Subcutaneous abdominal adipose tissue (tissue), 5 donors: ENCODE data around the gene SEM1.

Experiments
- H3K27ac ChIP-seq: one replicate; pipeline ENCODE4 v1.7.0; 2013; ENCODE audit warnings: low read depth, mild to moderate bottlenecking, inconsistent platforms, low read length, moderate library complexity
- H3K27me3 ChIP-seq, 5 donors: one replicate each; pipeline ENCODE4 v1.7.0; 2013; ENCODE audit warnings: low read length in 5 of 5, inconsistent platforms in 1 of 5; ENCODE audit not compliant: control insufficient read depth in 5 of 5, insufficient read depth in 4 of 5
- H3K36me3 ChIP-seq, 5 donors: one replicate each; pipeline ENCODE4 v1.7.0; 2013; ENCODE audit warnings: low read length in 5 of 5; ENCODE audit not compliant: control insufficient read depth in 5 of 5, insufficient read depth in 5 of 5
- H3K4me1 ChIP-seq, 5 donors: one replicate each; pipeline ENCODE4 v1.7.0; 2013; ENCODE audit warnings: low read length in 5 of 5, mild to moderate bottlenecking in 3 of 5, moderate library complexity in 1 of 5; ENCODE audit not compliant: control insufficient read depth in 5 of 5, insufficient read depth in 5 of 5
- H3K4me3 ChIP-seq, 5 donors: one replicate each; pipeline ENCODE4 v1.7.0; 2013; ENCODE audit warnings: low read length in 5 of 5, low read depth in 1 of 5
- H3K9ac ChIP-seq, 5 donors: one replicate each; pipeline ENCODE4 v1.7.0; 2013; ENCODE audit warnings: low read length in 5 of 5, mild to moderate bottlenecking in 4 of 5, moderate library complexity in 3 of 5
- H3K9me3 ChIP-seq, 5 donors: one replicate each; pipeline ENCODE4 v1.7.0; 2013; ENCODE audit warnings: low read length in 5 of 5; ENCODE audit not compliant: control insufficient read depth in 5 of 5
- donor health status: healthy.
- donor health status: healthy.
- donor health status: healthy.
- donor health status: healthy.
- donor health status: healthy.

SEM1 gene

DNA sequence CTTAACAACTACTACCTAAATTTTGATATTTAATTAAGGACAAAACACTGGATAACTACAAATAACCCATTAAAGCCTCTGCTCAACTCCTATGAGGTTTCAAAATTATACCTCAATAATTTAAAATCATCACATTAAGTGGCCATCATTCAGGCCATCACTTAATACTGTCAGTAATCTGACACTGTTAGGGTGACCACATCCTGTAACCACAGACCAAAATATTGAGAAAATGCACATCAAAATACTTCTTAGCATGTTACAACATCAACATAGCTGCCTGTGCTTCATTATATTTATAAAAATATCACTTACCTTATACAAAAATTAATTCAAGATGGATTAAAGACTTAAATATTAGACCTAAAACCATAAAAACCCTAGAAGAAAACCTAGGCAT is 23.3 kb downstream of the SEM1 start:
- no peaks in the 10 kb centered on the region for H3K27me3 ChIP-seq
- H3K27ac ChIP-seq, result no peak overlapping the region
- peaks cover 3 to 17% (median 10%) of the 10 kb centered on the region in 5 donors for H3K36me3 ChIP-seq
- no peaks in the 10 kb centered on the region for H3K9me3 ChIP-seq
- no peak overlapping the region for H3K9ac ChIP-seq
- H3K4me1 ChIP-seq, result no peaks in the 10 kb centered on the region
- no peak overlapping the region for H3K4me3 ChIP-seq

DNA sequence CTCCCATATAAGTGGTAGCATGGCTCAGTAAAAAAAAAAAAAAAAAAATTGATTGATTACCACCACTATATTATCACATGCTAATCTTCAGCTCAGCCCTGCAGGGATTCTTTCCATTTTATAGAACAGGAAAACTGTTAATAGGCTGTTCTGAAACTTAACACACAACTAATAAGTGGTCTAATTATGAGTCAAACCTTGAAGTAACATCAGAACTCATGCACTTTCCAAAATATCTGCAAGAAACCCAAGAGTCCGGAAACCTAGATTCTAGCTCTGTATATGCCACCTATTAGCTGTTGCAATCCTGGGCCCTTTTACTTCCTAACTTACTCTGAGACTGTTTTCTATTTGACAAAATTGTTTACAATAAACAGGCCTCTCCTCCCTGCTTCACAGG is 23.9 kb downstream of the SEM1 start:
- Histone ChIP-seq H3K4me1 (no peaks in the 10 kb centered on the region), H3K27me3 (no peaks in the 10 kb centered on the region), H3K4me3 (no peak overlapping the region), H3K36me3 (peaks cover 0 to 17% (median 6%) of the 10 kb centered on the region in 5 donors), H3K9me3 (no peaks in the 10 kb centered on the region), H3K27ac (no peak overlapping the region), H3K9ac (no peak overlapping the region)

DNA sequence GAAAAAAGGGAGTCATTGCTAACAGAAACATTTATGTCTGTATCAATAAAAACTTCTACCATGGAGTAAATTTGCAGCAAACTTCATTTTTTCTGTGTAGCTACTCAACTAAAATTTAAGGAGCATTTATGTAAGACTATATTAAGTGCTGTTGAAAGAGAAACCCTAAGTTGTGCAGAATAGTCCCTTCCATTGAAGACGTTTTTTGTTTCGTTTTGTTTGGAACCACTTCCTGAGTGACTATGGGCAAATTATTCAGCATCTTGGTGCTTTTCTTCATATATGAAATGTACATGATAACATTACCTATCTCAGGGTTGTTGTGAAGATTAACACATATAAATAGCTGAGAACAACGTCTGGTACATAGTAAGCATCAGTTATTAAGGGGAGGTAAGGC is 24.3 kb downstream of the SEM1 start:
- Histone ChIP-seq H3K9me3 (no peaks in the 10 kb centered on the region), H3K4me1 (no peaks in the 10 kb centered on the region), H3K27ac (no peak overlapping the region), H3K36me3 (peaks cover 0 to 17% (median 6%) of the 10 kb centered on the region in 5 donors), H3K27me3 (no peaks in the 10 kb centered on the region), H3K4me3 (no peak overlapping the region), H3K9ac (no peak overlapping the region)

DNA sequence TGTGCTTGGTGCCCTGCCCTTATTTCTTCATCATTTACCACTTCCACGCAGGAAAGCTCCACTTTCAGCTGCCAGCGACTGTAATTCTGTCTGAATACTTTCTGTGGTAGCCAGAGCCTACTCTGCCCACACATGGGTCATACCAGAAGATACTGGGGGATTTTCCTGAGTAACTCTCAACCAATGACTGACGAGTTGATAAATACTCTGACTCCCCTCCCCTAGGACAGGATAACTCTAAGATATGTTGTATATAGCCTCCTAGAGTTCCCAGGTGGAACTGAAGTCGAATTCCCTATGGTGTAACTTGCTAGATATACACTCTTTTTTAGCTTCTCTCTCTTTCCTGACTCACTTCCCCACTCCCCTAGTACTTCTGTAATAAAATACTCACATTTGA is 29.8 kb downstream of the SEM1 start:
- Histone ChIP-seq H3K36me3 (peaks cover 0 to 4% (median 0%) of the 10 kb centered on the region in 5 donors), H3K9me3 (no peaks in the 10 kb centered on the region), H3K4me3 (no peak overlapping the region), H3K27ac (no peak overlapping the region), H3K4me1 (peaks cover 0 to 5% (median 0%) of the 10 kb centered on the region in 5 donors), H3K27me3 (no peaks in the 10 kb centered on the region), H3K9ac (no peak overlapping the region)

DNA sequence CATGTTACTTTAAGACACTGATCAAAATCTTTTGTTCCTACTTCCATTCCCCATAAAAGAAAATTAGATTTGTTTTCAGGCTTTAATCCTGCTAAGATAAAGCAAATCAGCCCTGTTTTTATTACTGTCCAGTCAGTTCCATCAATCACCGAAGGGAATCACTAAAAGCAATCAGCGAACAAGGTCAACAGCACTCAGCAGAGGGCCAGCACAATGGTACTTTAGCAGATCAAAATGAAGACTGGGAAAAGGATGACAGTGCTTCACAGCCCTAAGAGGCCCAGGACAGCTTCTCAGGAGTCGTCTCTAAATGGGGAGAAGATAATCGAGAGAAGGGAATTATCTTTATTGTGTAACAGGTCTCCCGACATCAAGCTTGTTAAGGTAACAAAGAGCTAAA is 32.7 kb downstream of the SEM1 start:
- Histone ChIP-seq H3K9me3 (no peaks in the 10 kb centered on the region), H3K27me3 (no peaks in the 10 kb centered on the region), H3K4me1 (peaks cover 0 to 5% (median 0%) of the 10 kb centered on the region in 5 donors), H3K9ac (no peak overlapping the region), H3K27ac (no peak overlapping the region), H3K36me3 (peaks cover 5 to 12% (median 8%) of the 10 kb centered on the region in 5 donors), H3K4me3 (no peak overlapping the region)

DNA sequence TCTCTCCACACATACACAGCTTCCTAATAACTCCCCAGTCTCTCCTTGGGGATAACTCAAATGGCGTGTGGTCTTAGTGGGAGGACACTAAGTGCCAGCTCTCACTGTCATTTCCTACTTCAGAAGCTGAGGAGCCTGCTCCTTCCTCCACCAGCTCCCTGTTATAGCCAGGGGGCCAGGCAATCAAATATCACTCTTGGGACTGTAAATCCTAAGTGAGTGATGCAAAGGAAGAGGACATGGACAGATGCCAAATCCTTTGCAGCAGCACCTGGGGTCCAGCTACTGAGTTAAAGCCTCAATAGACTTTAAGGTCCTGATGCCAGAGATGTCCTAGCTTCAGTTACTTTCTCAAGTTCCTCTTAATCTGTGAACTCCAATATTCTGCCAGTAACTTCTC is 34.1 kb downstream of the SEM1 start:
- Histone ChIP-seq H3K4me3 (no peak overlapping the region), H3K36me3 (peaks cover 9 to 17% (median 11%) of the 10 kb centered on the region in 5 donors), H3K9ac (no peak overlapping the region), H3K27me3 (no peaks in the 10 kb centered on the region), H3K9me3 (no peaks in the 10 kb centered on the region), H3K4me1 (peaks cover 0 to 5% (median 0%) of the 10 kb centered on the region in 5 donors), H3K27ac (no peak overlapping the region)

DNA sequence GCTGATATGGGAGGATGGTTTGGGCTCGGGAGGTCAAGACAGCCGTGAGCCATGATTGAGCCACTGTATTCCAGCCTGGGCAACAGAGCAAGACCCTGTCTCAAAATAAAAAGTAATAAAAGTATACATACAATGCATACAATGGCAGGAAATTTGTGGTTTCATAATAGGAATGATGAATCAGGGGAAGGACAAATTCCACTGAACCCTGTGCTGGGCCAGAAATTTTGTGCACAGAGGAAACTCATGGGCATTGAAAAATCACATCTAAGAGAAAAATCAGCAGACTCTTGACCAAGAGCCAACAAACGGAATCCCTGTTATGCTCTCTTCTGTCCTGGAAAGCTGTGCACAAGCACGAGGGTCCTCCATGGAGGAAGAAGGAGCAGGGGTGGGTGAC is 35.1 kb downstream of the SEM1 start:
- peaks cover 10 to 22% (median 13%) of the 10 kb centered on the region in 5 donors for H3K36me3 ChIP-seq
- peaks cover 0 to 5% (median 0%) of the 10 kb centered on the region in 5 donors for H3K4me1 ChIP-seq
- H3K27ac ChIP-seq, result no peak overlapping the region
- H3K9ac ChIP-seq, result no peak overlapping the region
- H3K4me3 ChIP-seq, result no peak overlapping the region
- no peaks in the 10 kb centered on the region for H3K27me3 ChIP-seq
- no peaks in the 10 kb centered on the region for H3K9me3 ChIP-seq

DNA sequence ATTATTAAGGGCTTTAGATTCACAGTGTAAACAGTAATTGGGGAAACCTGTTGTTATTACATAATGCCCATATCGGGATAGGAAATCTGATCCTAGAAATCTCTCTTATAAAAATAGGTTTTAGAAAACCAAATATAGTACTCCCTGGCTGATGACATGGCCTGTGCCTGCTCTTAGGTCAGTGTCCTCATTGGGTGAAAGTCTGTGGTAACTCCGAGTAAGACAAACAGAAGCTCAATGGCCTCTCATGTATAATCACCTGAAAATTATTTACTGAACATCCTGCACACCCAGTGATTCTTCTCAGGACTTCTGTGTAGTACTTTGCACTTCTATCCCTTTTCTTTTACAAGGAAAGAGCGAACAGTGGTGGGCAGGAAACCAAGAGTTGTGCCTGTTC is 37.8 kb downstream of the SEM1 start:
- Histone ChIP-seq H3K4me3 (no peak overlapping the region), H3K9ac (no peak overlapping the region), H3K9me3 (no peaks in the 10 kb centered on the region), H3K27ac (no peak overlapping the region), H3K27me3 (no peaks in the 10 kb centered on the region), H3K4me1 (peaks cover 0 to 5% (median 0%) of the 10 kb centered on the region in 5 donors), H3K36me3 (peaks cover 10 to 24% (median 17%) of the 10 kb centered on the region in 5 donors)

DNA sequence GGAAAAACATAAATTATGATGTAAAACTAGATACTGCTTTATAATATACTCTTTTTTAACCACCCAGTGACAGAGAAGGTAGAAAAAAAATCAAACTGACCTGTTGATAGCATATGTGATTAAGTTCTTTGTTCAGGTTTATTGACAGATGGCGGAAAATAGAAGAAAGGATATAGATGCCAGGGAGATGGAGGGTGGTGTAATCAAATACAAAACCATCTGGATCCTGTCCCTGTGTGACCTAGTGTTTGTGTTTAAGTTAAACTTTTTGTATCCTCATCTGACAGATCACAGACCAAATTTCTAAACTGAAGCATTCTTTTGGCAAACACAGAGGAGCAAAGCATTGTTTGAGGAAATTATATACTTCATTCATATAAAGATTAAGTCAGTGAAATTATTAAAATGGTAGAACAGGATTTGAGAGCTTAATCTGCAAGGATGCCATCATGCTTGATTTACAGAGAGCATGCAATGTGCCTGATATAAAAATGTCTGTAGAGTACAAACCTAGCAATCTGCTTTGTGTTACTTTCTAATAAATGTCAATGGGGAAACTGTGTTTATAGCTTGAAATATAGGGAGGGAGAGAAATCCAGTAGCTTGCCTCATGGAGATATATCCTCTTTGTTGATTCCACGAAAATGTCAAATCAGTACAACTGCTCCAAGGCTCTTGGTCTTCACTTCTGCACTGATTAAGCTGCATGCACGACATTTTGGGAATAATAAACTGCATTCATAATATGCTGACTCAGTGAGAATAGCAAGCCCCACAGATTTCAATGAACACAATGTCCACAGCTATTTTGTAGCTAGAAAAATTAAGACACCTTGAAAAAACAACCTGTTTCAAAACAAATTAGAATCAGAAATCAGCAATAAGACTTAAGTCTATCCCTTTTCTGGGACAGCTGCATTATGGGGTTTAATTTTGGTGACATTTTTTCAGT is 39.0 kb downstream of the SEM1 start:
- Histone ChIP-seq H3K27ac (no peak overlapping the region), H3K4me3 (no peak overlapping the region), H3K27me3 (no peaks in the 10 kb centered on the region), H3K9me3 (no peaks in the 10 kb centered on the region), H3K4me1 (peaks cover 0 to 2% (median 0%) of the 10 kb centered on the region in 5 donors), H3K9ac (no peak overlapping the region), H3K36me3 (peaks cover 10 to 30% (median 24%) of the 10 kb centered on the region in 5 donors)

DNA sequence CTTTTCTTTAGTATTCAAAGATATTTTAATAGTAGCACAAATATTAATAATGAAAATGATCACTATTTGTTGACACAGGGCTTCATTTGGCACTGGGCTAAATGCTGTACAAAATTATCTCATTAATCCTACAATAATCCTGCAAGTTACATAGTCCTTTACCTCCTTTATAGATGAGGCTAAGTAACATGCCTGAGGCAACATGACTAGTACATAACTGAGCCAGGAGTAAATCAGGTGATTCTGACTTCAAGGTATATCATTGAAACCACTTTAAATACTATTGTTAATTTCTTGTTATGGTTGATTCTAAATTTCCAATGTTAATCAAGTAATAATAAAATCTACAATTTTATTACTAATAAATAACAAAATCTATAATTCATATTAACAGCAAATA is 39.8 kb downstream of the SEM1 start:
- H3K27ac ChIP-seq, result no peak overlapping the region
- H3K36me3 ChIP-seq, result peaks cover 10 to 30% (median 24%) of the 10 kb centered on the region in 5 donors
- H3K27me3 ChIP-seq, result no peaks in the 10 kb centered on the region
- H3K4me3 ChIP-seq, result no peak overlapping the region
- H3K9ac ChIP-seq, result no peak overlapping the region
- no peaks in the 10 kb centered on the region for H3K9me3 ChIP-seq
- no peaks in the 10 kb centered on the region for H3K4me1 ChIP-seq
